ENCODE data around the gene SOX4. TPM values are rescaled to one million over a fixed set of nuclear protein-coding genes. Genes with fewer than 3 reads are reported as not detected.

Gene SOX4
- total and polyA plus RNA-seq, 2 donors (not counting 1 experiment from before 2014, with no cell fraction given), result 3.5 to 5.0 TPM

DNA sequence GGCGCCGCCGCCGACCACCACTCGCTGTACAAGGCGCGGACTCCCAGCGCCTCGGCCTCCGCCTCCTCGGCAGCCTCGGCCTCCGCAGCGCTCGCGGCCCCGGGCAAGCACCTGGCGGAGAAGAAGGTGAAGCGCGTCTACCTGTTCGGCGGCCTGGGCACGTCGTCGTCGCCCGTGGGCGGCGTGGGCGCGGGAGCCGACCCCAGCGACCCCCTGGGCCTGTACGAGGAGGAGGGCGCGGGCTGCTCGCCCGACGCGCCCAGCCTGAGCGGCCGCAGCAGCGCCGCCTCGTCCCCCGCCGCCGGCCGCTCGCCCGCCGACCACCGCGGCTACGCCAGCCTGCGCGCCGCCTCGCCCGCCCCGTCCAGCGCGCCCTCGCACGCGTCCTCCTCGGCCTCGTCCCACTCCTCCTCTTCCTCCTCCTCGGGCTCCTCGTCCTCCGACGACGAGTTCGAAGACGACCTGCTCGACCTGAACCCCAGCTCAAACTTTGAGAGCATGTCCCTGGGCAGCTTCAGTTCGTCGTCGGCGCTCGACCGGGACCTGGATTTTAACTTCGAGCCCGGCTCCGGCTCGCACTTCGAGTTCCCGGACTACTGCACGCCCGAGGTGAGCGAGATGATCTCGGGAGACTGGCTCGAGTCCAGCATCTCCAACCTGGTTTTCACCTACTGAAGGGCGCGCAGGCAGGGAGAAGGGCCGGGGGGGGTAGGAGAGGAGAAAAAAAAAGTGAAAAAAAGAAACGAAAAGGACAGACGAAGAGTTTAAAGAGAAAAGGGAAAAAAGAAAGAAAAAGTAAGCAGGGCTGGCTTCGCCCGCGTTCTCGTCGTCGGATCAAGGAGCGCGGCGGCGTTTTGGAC is 2.0 kb downstream of the SOX4 start:
- intact Hi-C loops (cut with micrococcal nuclease), result no loop called here
- ChIA-PET CTCF (interaction anchor here (0.9 to 4.0 kb wide), 2 partner anchors 1032 to 1191 kb away, joined by 3 to 48 read pairs; no protein-coding TSS in a partner anchor), POLR2A (interaction anchor here (1.5 kb wide), 1 partner anchor 14 kb away, joined by 4 read pairs; no protein-coding TSS in a partner anchor)
- Histone ChIP-seq H3K9ac (ENCODE audit: low read length) (peak overlapping the region; percentile 79), H4K20me1 (ENCODE audit: control insufficient read depth, insufficient read depth, low read length, poor library complexity, severe bottlenecking) (no peaks in the 10 kb centered on the region), H3K4me3 (ENCODE audit: control extremely low read depth in 1 of 5, extremely low read depth in 1 of 5, insufficient read depth in 1 of 5, low read depth in 2 of 5, low read length in 4 of 5) (peak overlapping the region; percentile 66 to 81 (median 71)), H3K4me1 (ENCODE audit: control insufficient read depth in 2 of 2, insufficient read depth in 2 of 2, low read length in 2 of 2) (peaks cover 30 to 38% of the 10 kb centered on the region in 2 donors), H3K9me3 (ENCODE audit: control extremely low read depth in 1 of 3, control insufficient read depth in 2 of 3, insufficient read depth in 1 of 3, low read length in 2 of 3) (no peaks in the 10 kb centered on the region), H3K27me3 (replicated peaks in 1 of 4; ENCODE audit: control extremely low read depth in 1 of 4, control insufficient read depth in 3 of 4, insufficient read depth in 4 of 4, low read length in 3 of 4) (peaks cover 0 to 14% (median 0%) of the 10 kb centered on the region in 4 experiments), H2AFZ (ENCODE audit: insufficient read depth, low read depth, low read length, poor library complexity, severe bottlenecking) (peak overlapping the region; percentile 91), H3K79me2 (ENCODE audit: control insufficient read depth, insufficient read depth, low read length) (peaks cover 14% of the 10 kb centered on the region), H3K36me3 (replicated peaks in 1 of 2; ENCODE audit: control extremely low read depth in 1 of 2, control insufficient read depth in 1 of 2, extremely low read depth in 1 of 2, insufficient read depth in 2 of 2, low read length in 1 of 2) (no peaks in the 10 kb centered on the region), H3K27ac (ENCODE audit: low read length in 2 of 2) (peak overlapping the region in 1 of 2 donors; percentile 75), H3K4me2 (replicated peaks; ENCODE audit: low read depth, low read length, poor library complexity, severe bottlenecking) (peak overlapping the region; percentile 91)
- DNase-seq (peak; percentile 69), ATAC-seq (ENCODE audit: low read depth) (no peak)
- peaks cover 13% of the 10 kb centered on the region for H3K27me3 Mint-ChIP-seq
- H3K4me3 Mint-ChIP-seq, result peak overlapping the region; percentile 94
- WGBS (ENCODE audit: insufficient coverage), result under 1% methylated on average over 108 of the region's 108 CpGs
- H3K9me3 Mint-ChIP-seq (ENCODE audit: insufficient read depth), result no peaks in the 10 kb centered on the region
- H3K27ac Mint-ChIP-seq, result peak overlapping the region; percentile 90
- TF ChIP-seq, protein P1, sequence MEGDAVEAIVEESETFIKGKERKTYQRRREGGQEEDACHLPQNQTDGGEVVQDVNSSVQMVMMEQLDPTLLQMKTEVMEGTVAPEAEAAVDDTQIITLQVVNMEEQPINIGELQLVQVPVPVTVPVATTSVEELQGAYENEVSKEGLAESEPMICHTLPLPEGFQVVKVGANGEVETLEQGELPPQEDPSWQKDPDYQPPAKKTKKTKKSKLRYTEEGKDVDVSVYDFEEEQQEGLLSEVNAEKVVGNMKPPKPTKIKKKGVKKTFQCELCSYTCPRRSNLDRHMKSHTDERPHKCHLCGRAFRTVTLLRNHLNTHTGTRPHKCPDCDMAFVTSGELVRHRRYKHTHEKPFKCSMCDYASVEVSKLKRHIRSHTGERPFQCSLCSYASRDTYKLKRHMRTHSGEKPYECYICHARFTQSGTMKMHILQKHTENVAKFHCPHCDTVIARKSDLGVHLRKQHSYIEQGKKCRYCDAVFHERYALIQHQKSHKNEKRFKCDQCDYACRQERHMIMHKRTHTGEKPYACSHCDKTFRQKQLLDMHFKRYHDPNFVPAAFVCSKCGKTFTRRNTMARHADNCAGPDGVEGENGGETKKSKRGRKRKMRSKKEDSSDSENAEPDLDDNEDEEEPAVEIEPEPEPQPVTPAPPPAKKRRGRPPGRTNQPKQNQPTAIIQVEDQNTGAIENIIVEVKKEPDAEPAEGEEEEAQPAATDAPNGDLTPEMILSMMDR (IDR thresholded peaks at IDR 0.05), result peak; percentile 18
- TF ChIP-seq EZH2 (IDR thresholded peaks at IDR 0.05; ENCODE audit: borderline replicate concordance, insufficient read depth, low read depth, low read length, poor library complexity, severe bottlenecking), result no peak
- peaks cover 29% of the 10 kb centered on the region for H3K4me1 Mint-ChIP-seq

Measured in B cell (primary cell).